A549 treated with ZK216348 at 1 μM for 4 hours (cell line): ENCODE data around the gene SPINT1. TPM values are rescaled to one million over a fixed set of nuclear protein-coding genes. Genes with fewer than 3 reads are reported as not detected.

Experiments
- total RNA-seq: library from RNA; stranded (reverse); fragments of 200-300 nt; extraction: Qiagen RNA extraction; gene quantifications from 5 replicates; pipeline ENCODE4 v1.2.3, GENCODE V29; 2022; ENCODE audit warnings: low read depth

Gene SPINT1, protein sequence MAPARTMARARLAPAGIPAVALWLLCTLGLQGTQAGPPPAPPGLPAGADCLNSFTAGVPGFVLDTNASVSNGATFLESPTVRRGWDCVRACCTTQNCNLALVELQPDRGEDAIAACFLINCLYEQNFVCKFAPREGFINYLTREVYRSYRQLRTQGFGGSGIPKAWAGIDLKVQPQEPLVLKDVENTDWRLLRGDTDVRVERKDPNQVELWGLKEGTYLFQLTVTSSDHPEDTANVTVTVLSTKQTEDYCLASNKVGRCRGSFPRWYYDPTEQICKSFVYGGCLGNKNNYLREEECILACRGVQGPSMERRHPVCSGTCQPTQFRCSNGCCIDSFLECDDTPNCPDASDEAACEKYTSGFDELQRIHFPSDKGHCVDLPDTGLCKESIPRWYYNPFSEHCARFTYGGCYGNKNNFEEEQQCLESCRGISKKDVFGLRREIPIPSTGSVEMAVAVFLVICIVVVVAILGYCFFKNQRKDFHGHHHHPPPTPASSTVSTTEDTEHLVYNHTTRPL
- total RNA-seq: 0.66 to 1.5 TPM (median 1.1 TPM) in 5 replicates

DNA sequence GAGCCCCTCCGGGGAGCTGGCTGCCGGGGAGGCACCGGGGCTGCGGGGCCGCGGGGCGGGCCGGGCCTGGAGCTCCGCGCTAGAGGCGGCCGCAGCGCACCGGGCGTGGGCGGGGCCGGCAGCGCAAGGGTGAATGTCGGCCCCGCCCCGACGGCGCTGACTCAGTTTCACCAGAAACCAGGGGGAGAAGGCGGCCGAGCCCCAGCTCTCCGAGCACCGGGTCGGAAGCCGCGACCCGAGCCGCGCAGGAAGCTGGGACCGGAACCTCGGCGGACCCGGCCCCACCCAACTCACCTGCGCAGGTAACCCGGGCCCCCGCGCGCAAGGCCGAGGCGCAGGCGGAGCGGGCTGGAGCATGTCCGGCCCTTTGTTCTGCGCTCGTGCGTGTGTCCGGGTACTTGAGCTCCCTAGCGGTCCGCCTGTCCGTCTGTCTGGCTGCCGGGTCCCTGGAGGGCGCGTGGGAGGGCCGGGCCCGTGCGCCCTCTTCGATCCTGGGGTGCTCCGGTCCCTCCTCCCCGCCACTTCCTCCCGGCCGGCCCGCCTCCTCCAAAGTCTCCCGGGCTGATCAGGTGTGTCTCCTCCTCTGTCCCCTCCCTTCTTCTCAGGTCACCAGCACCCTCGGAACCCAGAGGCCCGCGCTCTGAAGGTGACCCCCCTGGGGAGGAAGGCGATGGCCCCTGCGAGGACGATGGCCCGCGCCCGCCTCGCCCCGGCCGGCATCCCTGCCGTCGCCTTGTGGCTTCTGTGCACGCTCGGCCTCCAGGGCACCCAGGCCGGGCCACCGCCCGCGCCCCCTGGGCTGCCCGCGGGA, at the start of gene SPINT1:
SPINT1 (plus strand) TSS at position 164 of the 811 bp plus-strand sequence; CDS start at position 671, 507 bp downstream.

DNA sequence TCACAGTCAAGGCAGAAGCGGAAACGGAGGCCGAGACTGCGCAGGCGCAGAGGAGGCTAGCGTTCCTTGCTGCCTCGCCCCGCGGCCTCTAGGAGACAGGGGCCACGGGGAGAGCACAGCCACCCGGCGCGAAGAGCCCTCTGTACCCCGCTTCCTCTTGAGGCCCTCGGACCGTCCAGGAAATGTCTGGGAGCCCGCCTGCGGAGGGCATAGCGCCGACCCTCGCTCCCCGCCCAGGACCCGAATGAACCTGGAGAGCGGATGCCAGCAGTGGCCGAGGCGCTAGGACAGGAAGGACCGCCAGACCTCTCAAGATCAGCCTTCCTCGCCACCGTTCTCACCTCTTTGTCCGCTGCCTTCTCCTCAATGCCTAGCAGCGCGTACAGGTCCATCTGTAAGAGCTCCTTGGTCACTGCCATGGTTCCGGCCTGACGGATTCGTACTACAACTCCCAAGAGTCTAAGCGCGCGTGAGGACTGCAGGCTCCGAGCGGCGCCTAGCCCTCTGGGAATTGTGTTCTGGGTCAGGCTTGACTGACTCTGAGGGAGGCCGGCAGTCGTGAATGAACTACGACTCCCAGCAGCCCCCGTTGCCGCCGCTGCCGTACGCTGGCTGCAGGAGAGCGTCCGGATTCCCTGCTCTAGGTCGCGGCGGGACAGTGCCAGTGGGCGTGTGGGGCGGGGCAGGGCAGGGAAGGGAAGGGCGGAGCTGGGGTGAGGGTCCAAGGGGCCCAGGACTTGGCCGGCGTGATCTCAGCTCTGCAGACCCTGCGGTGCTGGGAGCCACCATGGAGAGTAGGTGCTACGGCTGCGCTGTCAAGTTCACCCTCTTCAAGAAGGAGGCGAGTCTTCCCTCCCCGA, 36.6 kb upstream of the SPINT1 start, which contains the start of the genes DNAJC17 and ZFYVE19:
DNAJC17 (minus strand) TSS at position 446 of the 860 bp plus-strand sequence; CDS start at position 419, 27 bp downstream.
ZFYVE19 (plus strand) TSS at position 62 of the 860 bp plus-strand sequence; CDS start at position 563, 501 bp downstream.

DNA sequence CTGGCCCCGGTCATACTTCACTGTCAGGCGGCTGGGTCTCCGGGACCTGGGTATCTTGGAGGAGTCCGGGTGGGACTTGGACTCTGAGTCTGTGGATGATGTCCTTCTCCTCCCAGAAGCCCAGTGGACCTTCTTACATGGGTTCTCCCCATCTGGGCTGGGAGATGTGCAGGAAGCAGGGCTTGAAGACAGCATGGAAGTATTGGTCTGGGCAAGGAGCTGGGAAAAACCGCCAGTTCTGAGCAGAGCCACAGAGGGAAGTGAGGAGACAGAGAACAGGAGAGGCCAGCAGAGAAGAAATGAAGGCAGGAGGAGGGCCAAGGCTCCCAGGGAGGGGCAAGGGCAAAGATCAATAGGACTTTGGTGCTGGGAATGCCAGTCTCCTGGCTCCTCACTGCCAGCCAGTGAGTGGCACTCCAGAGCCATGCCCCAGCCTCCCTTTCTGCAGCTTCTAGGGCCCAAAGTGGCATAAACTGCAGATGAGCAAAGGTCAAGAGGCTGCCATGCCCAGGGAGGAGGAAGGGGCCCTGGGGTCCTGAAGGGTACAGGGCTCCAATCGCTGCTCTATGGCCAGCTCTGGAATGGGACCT, 15.3 kb upstream of the SPINT1 start, which contains the start of gene PPP1R14D:
PPP1R14D (minus strand) TSS at position 262 of the 590 bp plus-strand sequence; CDS start at position 195, 67 bp downstream.

GRCh38 chr15:40873694-40874561, 30.1 kb downstream of the SPINT1 start, which contains the start of gene RHOV:
Gene RHOV (minus strand): TSS chr15:40874234. CDS start chr15:40874139, 95 bp downstream.

DNA sequence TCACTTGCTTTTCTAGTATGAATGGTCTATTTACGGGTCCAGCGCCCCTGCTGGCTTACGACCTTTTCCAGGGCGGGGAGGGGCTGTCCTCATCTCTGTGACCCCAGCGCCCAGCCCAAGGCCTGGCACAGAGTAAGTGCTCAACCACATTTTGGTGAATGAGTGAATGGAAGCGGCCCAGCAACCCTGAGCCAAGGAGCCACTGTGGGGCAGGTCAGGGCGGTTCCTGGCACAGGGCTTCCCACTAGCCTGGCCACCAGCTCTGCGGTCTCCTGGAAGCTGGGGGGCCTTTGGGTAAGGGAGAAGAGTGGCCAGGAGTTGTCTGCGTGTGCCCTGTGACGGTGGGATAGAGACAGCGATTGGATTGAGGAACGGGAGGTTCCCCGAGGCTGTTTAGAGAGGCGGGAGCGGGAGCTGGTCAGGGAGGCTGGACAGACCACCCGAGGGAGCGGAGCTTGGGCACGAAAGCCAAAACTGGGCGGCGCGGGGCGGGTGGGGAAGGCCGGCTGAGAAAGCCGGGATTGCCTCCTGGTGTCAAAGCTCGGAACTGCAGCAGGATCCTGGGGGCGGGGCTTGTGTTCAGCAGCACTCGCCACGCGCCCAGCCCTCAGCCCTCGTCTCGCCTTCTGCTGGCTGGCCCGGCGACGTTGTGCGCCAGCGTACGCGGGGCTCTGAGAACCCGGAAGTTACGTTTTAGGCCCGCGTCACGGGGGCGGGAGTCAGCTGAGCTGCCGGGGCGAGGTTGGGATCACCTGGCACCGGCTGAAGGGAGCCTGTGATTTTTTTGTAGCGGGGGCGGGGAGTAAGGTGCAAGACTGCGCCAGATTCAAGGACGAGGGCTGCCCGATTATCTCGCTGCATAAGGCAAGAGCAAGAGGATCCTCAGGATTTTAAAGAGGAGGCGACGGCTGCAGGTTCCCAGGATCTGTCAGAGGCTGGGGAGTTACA, 50.2 kb downstream of the SPINT1 start, which contains the start of gene VPS18:
VPS18 (plus strand) TSS at position 718 of the 948 bp plus-strand sequence. CDS start 319 bp downstream, outside the sequence.

Other genes starting within 250 kb of the SPINT1 start
- gene KNL1, start 249.8 kb upstream of the SPINT1 start, total RNA-seq: 3.8 to 8.3 TPM (median 6.8 TPM) in 5 replicates
- gene RAD51, start 148.9 kb upstream of the SPINT1 start, total RNA-seq: 17.8 to 23.9 TPM (median 18.4 TPM) in 5 replicates
- gene RMDN3, start 88.8 kb upstream of the SPINT1 start, total RNA-seq: 19.7 to 24.4 TPM (median 23.3 TPM) in 5 replicates
- gene GCHFR, start 80.0 kb upstream of the SPINT1 start, total RNA-seq: 5.7 to 8.8 TPM (median 7.0 TPM) in 5 replicates
- gene C15orf62, start 74.1 kb upstream of the SPINT1 start, total RNA-seq: 0.06 to 0.16 TPM (median 0.10 TPM) in 4 of 5 replicates, not detected in the other
- gene ZFYVE19, start 37.0 kb upstream of the SPINT1 start, total RNA-seq: 11.6 to 20.5 TPM (median 16.4 TPM) in 5 replicates
- 21.9 to 31.5 TPM (median 24.8 TPM) in 5 replicates for gene DNAJC17, start 36.6 kb upstream of the SPINT1 start, total RNA-seq
- gene PPP1R14D, start 15.3 kb upstream of the SPINT1 start, total RNA-seq: 0.24 to 0.41 TPM in 2 of 5 replicates, not detected in the others
- 4.7 to 6.1 TPM (median 5.1 TPM) in 5 replicates for gene RHOV, start 30.2 kb downstream of the SPINT1 start, total RNA-seq
- 14.9 to 26.0 TPM (median 23.0 TPM) in 5 replicates for gene VPS18, start 50.4 kb downstream of the SPINT1 start, total RNA-seq
- gene DLL4, start 85.3 kb downstream of the SPINT1 start, total RNA-seq: 0.84 to 1.2 TPM (median 1.1 TPM) in 5 replicates
- gene CHAC1, start 109.4 kb downstream of the SPINT1 start, total RNA-seq: 4.3 to 8.5 TPM (median 6.2 TPM) in 5 replicates